ENCODE measurements around the gene PDZRN3. TPM values are rescaled to one million over a fixed set of nuclear protein-coding genes. Genes with fewer than 3 reads are reported as not detected.

Gene PDZRN3
- total RNA-seq, 1 experiment from 2014 or later: 5.9 TPM

DNA sequence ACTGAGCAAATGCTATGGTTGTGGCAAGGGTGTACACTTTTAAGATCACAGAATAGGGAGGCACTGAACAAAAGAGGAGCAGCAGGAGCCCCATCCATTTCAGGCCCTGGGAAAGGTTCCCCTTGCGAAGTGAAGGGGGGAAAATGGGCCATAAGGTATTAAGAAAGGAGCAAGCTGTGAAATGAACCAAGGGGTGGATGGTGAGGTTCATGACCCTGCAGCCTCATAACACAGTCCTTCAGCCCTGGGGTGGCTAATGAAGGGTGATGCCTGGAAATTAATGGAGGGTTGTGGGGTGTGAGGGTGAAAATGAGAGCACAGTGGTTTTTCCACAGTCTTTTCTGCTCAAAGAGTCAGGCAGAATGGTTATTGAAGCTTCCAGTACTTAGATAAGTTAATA is 150.1 kb downstream of the PDZRN3 start:
- no peak overlapping the region for H3K14ac ChIP-seq (ENCODE audit: insufficient read depth, low read length)
- H4K20me1 ChIP-seq (ENCODE audit: control insufficient read depth, insufficient read depth, insufficient read length): no peaks in the 10 kb centered on the region
- no peak overlapping the region for H4K8ac ChIP-seq (replicated peaks; ENCODE audit: insufficient read length, low read depth, low read length)
- no peak overlapping the region for H2AFZ ChIP-seq (ENCODE audit: low read length)
- no peak overlapping the region for H2BK15ac ChIP-seq (ENCODE audit: low read depth, low read length)
- no peak overlapping the region for H3K56ac ChIP-seq (ENCODE audit: insufficient read length, low read depth, low read length)
- Mint-ChIP-seq H3K36me3 (ENCODE audit: insufficient read depth in 1 of 3, low read depth in 3 of 3) (peaks cover 4 to 10% (median 9%) of the 10 kb centered on the region in 3 experiments), H3K4me3 (no peak overlapping the region), H3K27ac (peak overlapping the region in 1 of 3 experiments; percentile 6; a peak in 1 of 7 replicates), H3K27me3 (ENCODE audit: low read depth) (no peaks in the 10 kb centered on the region), H3K4me1 (peaks cover 21 to 30% of the 10 kb centered on the region in 2 experiments), H3K9me3 (peaks cover 4 to 17% of the 10 kb centered on the region in 2 experiments; a peak in 4 of 5 replicates)
- no peak for DNase-seq
- H3K4me1 ChIP-seq (ENCODE audit: insufficient read depth, low read length): peaks cover 2% of the 10 kb centered on the region
- H3K9ac ChIP-seq (ENCODE audit: extremely low read depth, insufficient read length, low read length): no peak overlapping the region
- H2BK12ac ChIP-seq (ENCODE audit: insufficient read length, low read depth, low read length): no peak overlapping the region
- whole genome bisulfite sequencing (ENCODE audit: extremely low coverage, insufficient read length, low lambda C conversion rate): no CpG with 5 or more reads among the region's 1 CpG
- no peaks in the 10 kb centered on the region for H3K79me1 ChIP-seq (ENCODE audit: insufficient read depth, low read depth, low read length, poor library complexity, severe bottlenecking)
- no peak overlapping the region for H3K4ac ChIP-seq (ENCODE audit: low read depth, low read length)
- H2BK5ac ChIP-seq (ENCODE audit: insufficient read length, low read length): no peak overlapping the region
- H4K91ac ChIP-seq (ENCODE audit: insufficient read length, low read depth, low read length): no peak overlapping the region
- H2BK20ac ChIP-seq (ENCODE audit: low read depth, low read length, poor library complexity, severe bottlenecking): no peak overlapping the region
- no peak overlapping the region for H3K27ac ChIP-seq (ENCODE audit: insufficient read length, low read depth, low read length)
- H3T11ph ChIP-seq (ENCODE audit: low read length): no peak overlapping the region
- TF ChIP-seq, protein P1, sequence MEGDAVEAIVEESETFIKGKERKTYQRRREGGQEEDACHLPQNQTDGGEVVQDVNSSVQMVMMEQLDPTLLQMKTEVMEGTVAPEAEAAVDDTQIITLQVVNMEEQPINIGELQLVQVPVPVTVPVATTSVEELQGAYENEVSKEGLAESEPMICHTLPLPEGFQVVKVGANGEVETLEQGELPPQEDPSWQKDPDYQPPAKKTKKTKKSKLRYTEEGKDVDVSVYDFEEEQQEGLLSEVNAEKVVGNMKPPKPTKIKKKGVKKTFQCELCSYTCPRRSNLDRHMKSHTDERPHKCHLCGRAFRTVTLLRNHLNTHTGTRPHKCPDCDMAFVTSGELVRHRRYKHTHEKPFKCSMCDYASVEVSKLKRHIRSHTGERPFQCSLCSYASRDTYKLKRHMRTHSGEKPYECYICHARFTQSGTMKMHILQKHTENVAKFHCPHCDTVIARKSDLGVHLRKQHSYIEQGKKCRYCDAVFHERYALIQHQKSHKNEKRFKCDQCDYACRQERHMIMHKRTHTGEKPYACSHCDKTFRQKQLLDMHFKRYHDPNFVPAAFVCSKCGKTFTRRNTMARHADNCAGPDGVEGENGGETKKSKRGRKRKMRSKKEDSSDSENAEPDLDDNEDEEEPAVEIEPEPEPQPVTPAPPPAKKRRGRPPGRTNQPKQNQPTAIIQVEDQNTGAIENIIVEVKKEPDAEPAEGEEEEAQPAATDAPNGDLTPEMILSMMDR (conservative IDR thresholded peaks at IDR 0.05): no peak
- no peak overlapping the region for H2BK120ac ChIP-seq (ENCODE audit: low read depth, low read length, poor library complexity, severe bottlenecking)
- H3K23me2 ChIP-seq (ENCODE audit: insufficient read length, low read depth, low read length, poor library complexity, severe bottlenecking): no peaks in the 10 kb centered on the region
- no peaks in the 10 kb centered on the region for H3K27me3 ChIP-seq (ENCODE audit: insufficient read depth, low read length)
- no peak overlapping the region for H3K18ac ChIP-seq (ENCODE audit: insufficient read length, low read depth, low read length)
- H3K9me3 ChIP-seq (ENCODE audit: control insufficient read depth, low read depth, low read length): no peaks in the 10 kb centered on the region
- no peaks in the 10 kb centered on the region for H3K79me2 ChIP-seq (ENCODE audit: insufficient read depth, low read length)
- no peak overlapping the region for H3K23ac ChIP-seq (ENCODE audit: insufficient read length, low read depth, low read length)
- H4K5ac ChIP-seq (ENCODE audit: insufficient read length, low read depth, low read length): no peak overlapping the region
- H3K4me2 ChIP-seq (ENCODE audit: insufficient read depth, insufficient read length, low read length): no peak overlapping the region
- H2AK5ac ChIP-seq (ENCODE audit: insufficient read length, low read length): no peak overlapping the region

All from H9 (cell line).